Mononuclear cell (primary cell): ENCODE measurements around the gene IL11. TPM values are rescaled to one million over a fixed set of nuclear protein-coding genes. Genes with fewer than 3 reads are reported as not detected.

Experiments used
- H3K27me3 ChIP-seq: 2 replicates; pipeline ENCODE4 v1.6.0; 2011; ENCODE audit warnings: low read length, control low read depth; ENCODE audit not compliant: insufficient read depth
- H3K4me1 ChIP-seq: 2 replicates; pipeline ENCODE4 v1.5.1; 2011; ENCODE audit warnings: mild to moderate bottlenecking, low read length, control low read depth; ENCODE audit not compliant: insufficient read depth
- H3K4me3 ChIP-seq: 2 replicates; pipeline ENCODE4 v1.5.1; 2011; ENCODE audit warnings: mild to moderate bottlenecking, low read length, moderate library complexity
- H3K9me3 ChIP-seq: 2 replicates; pipeline ENCODE4 v1.5.1; 2011; ENCODE audit warnings: low read depth, mild to moderate bottlenecking, control low read depth, low read length
- total RNA-seq: library from RNA; depleted of rRNA; stranded (reverse); fragments of >200 nt; gene quantifications from one replicate; pipeline ENCODE4 v1.2.3, GENCODE V29; 2012

Gene IL11
- total RNA-seq, 1 donor = 0.10 TPM

GRCh38 chr19:55353803-55354697, 16.2 kb downstream of the IL11 start:
- Histone ChIP-seq H3K4me3 (no peak overlapping the region), H3K4me1 (peaks cover 8% of the 10 kb centered on the region), H3K27me3 (peaks cover 31% of the 10 kb centered on the region), H3K9me3 (no peaks in the 10 kb centered on the region)

GRCh38 chr19:55353356-55353802, 16.9 kb downstream of the IL11 start:
- Histone ChIP-seq H3K4me3 (no peak overlapping the region), H3K27me3 (peaks cover 31% of the 10 kb centered on the region), H3K9me3 (no peaks in the 10 kb centered on the region)

GRCh38 chr19:55352549-55353145, 17.6 kb downstream of the IL11 start:
- H3K9me3 ChIP-seq = no peaks in the 10 kb centered on the region
- no peak overlapping the region for H3K4me3 ChIP-seq
- H3K27me3 ChIP-seq = peaks cover 31% of the 10 kb centered on the region
- peaks cover 8% of the 10 kb centered on the region for H3K4me1 ChIP-seq

More at GRCh38 chr19:55353356-55353802, 16.9 kb downstream of the IL11 start:
- H3K4me1 ChIP-seq = peaks cover 8% of the 10 kb centered on the region

GRCh38 chr19:55352040-55352439, 18.2 kb downstream of the IL11 start:
- Histone ChIP-seq H3K4me1 (peaks cover 8% of the 10 kb centered on the region), H3K9me3 (no peaks in the 10 kb centered on the region), H3K4me3 (no peak overlapping the region), H3K27me3 (peaks cover 31% of the 10 kb centered on the region)

- no peak overlapping the region for H3K4me3 ChIP-seq
- no peaks in the 10 kb centered on the region for H3K9me3 ChIP-seq
- H3K27me3 ChIP-seq = peaks cover 29% of the 10 kb centered on the region
- H3K4me1 ChIP-seq = peaks cover 8% of the 10 kb centered on the region
These were observed 19.5 kb downstream of the IL11 start for GRCh38 chr19:55350620-55351315.

GRCh38 chr19:55348317-55349034, 21.8 kb downstream of the IL11 start:
- Histone ChIP-seq H3K4me1 (peaks cover 4% of the 10 kb centered on the region), H3K9me3 (no peaks in the 10 kb centered on the region), H3K27me3 (peaks cover 19% of the 10 kb centered on the region), H3K4me3 (no peak overlapping the region)

- Histone ChIP-seq H3K4me3 (no peak overlapping the region), H3K9me3 (no peaks in the 10 kb centered on the region), H3K27me3 (peaks cover 10% of the 10 kb centered on the region), H3K4me1 (no peaks in the 10 kb centered on the region)
These were observed 22.7 kb downstream of the IL11 start for GRCh38 chr19:55347442-55348009.

GRCh38 chr19:55346725-55347441, 23.4 kb downstream of the IL11 start:
- Histone ChIP-seq H3K9me3 (no peaks in the 10 kb centered on the region), H3K27me3 (peaks cover 4% of the 10 kb centered on the region), H3K4me3 (no peak overlapping the region), H3K4me1 (no peaks in the 10 kb centered on the region)

GRCh38 chr19:55345818-55346724, 24.2 kb downstream of the IL11 start:
- Histone ChIP-seq H3K9me3 (no peaks in the 10 kb centered on the region), H3K4me3 (no peak overlapping the region), H3K4me1 (peaks cover 5% of the 10 kb centered on the region), H3K27me3 (no peaks in the 10 kb centered on the region)

- no peak overlapping the region for H3K4me3 ChIP-seq
- no peaks in the 10 kb centered on the region for H3K9me3 ChIP-seq
- H3K4me1 ChIP-seq = peaks cover 13% of the 10 kb centered on the region
- H3K27me3 ChIP-seq = no peaks in the 10 kb centered on the region
These were observed 25.0 kb downstream of the IL11 start for GRCh38 chr19:55345101-55345817.

- Histone ChIP-seq H3K4me1 (peaks cover 16% of the 10 kb centered on the region), H3K9me3 (no peaks in the 10 kb centered on the region), H3K27me3 (no peaks in the 10 kb centered on the region), H3K4me3 (no peak overlapping the region)
These were observed 25.8 kb downstream of the IL11 start for GRCh38 chr19:55344444-55344843.

- peaks cover 27% of the 10 kb centered on the region for H3K4me1 ChIP-seq
- H3K4me3 ChIP-seq = no peak overlapping the region
- no peaks in the 10 kb centered on the region for H3K27me3 ChIP-seq
- H3K9me3 ChIP-seq = no peaks in the 10 kb centered on the region
These were observed 28.4 kb downstream of the IL11 start for GRCh38 chr19:55341595-55342531.
